Fibroblast of skin of left quadriceps (primary cell): ENCODE data around the gene LRRC36.

Experiments used
- DNase-seq, 2 experiments: peaks; one replicate each; pipeline ENCODE4 v3.0.0-alpha.2; 2013; ENCODE audit warnings: low read depth in 2 of 2

The LRRC36 gene

GRCh38 chr16:67326472-67327309 lies at the start of gene LRRC36, which contains the start of gene KCTD19:
LRRC36 (plus strand) TSS chr16:67326815; CDS start chr16:67326863, 48 bp downstream.
KCTD19 (minus strand) TSS chr16:67326741; CDS start chr16:67326707, 34 bp downstream.
- DNase-seq = no peak

GRCh38 chr16:67277294-67277998 lies 49.2 kb upstream of the LRRC36 start:
- peak; percentile 98 for DNase-seq

GRCh38 chr16:67277999-67278772 lies 48.4 kb upstream of the LRRC36 start:
- peak; percentile 59 for DNase-seq

GRCh38 chr16:67278773-67279295 lies 47.8 kb upstream of the LRRC36 start:
- DNase-seq = no peak

GRCh38 chr16:67279296-67280089 lies 47.1 kb upstream of the LRRC36 start, which contains the start of gene PLEKHG4:
PLEKHG4 (plus strand) TSS chr16:67279532; CDS start chr16:67280045, 513 bp downstream.
- peak; percentile 50 for DNase-seq

- DNase-seq = no peak
Observed at GRCh38 chr16:67280090-67281015, 46.3 kb upstream of the LRRC36 start.

- DNase-seq = no peak
Observed at GRCh38 chr16:67281536-67282446, 44.8 kb upstream of the LRRC36 start.

- DNase-seq = no peak
Observed at GRCh38 chr16:67282447-67282805, 44.2 kb upstream of the LRRC36 start.

- DNase-seq = no peak
Observed at GRCh38 chr16:67283039-67283825, 43.4 kb upstream of the LRRC36 start.

- no peak for DNase-seq
Observed at GRCh38 chr16:67283826-67284555, 42.6 kb upstream of the LRRC36 start.

GRCh38 chr16:67284699-67285646 lies 41.6 kb upstream of the LRRC36 start:
- no peak for DNase-seq

GRCh38 chr16:67286441-67287235 lies 40.0 kb upstream of the LRRC36 start:
- DNase-seq = no peak

GRCh38 chr16:67287960-67288359 lies 38.7 kb upstream of the LRRC36 start:
- DNase-seq = no peak

- no peak for DNase-seq
Observed at GRCh38 chr16:67291461-67291860, 35.2 kb upstream of the LRRC36 start.

- DNase-seq = no peak
Observed at GRCh38 chr16:67294171-67294757, 32.4 kb upstream of the LRRC36 start.
